WTC11 (cell line): ENCODE measurements around the gene SMAD2. TPM values are rescaled to one million over a fixed set of nuclear protein-coding genes. Genes with fewer than 3 reads are reported as not detected.

Source experiments
- ATAC-seq: fragments of 200-7000 bp; cut with Tn5 transposase; 2 replicates; pipeline ENCODE4 v1.10.0; 2021; ENCODE audit warnings: mild to moderate bottlenecking, moderate library complexity
- CTCF ChIA-PET: fragments of 300-600 bp; sonication (Branson Sonifier 250); formaldehyde crosslinking; loops from one replicate; lab custom pipeline; 2021; ENCODE audit warnings: antibody characterized with exemption; lab: Charles Lee
- POLR2A ChIA-PET: fragments of 350-600 bp; sonication (Branson Sonifier 250); formaldehyde crosslinking; loops from one replicate; lab custom pipeline; 2021; ENCODE audit warnings: antibody characterized with exemption; lab: Charles Lee
- DNase-seq: peaks from one replicate; pipeline ENCODE4 v3.0.0; 2021; ENCODE audit warnings: low spot score
- H3K27ac Mint-ChIP-seq: 2 replicates; pipeline ENCODE4 v1.8.0; 2021; ENCODE audit warnings: mixed read lengths
- H3K27me3 Mint-ChIP-seq: 2 replicates; pipeline ENCODE4 v1.8.0; 2021; ENCODE audit warnings: low read depth, mild to moderate bottlenecking, moderate library complexity, mixed read lengths
- H3K36me3 Mint-ChIP-seq: 2 replicates; pipeline ENCODE4 v1.8.0; 2021; ENCODE audit warnings: mixed read lengths
- H3K4me1 Mint-ChIP-seq: 2 replicates; pipeline ENCODE4 v1.8.0; 2022; ENCODE audit warnings: mixed read lengths
- H3K4me3 Mint-ChIP-seq: 2 replicates; pipeline ENCODE4 v1.8.0; 2021; ENCODE audit warnings: mild to moderate bottlenecking, moderate library complexity, mixed read lengths
- H3K9me3 Mint-ChIP-seq: 2 replicates; pipeline ENCODE4 v1.8.0; 2021; ENCODE audit warnings: mixed read lengths
- CREM ChIP-seq: sonication (generic); formaldehyde crosslinking; IDR thresholded peaks from 2 replicates; pipeline ENCODE4 v1.8.1; 2022; ENCODE audit warnings: mild to moderate bottlenecking, missing genetic modification reagents, moderate library complexity
- E2F1 ChIP-seq: sonication (generic); formaldehyde crosslinking; IDR thresholded peaks from 2 replicates; pipeline ENCODE4 v1.8.0; 2022; ENCODE audit warnings: mild to moderate bottlenecking, missing genetic modification reagents
- E2F4 ChIP-seq: sonication (generic); formaldehyde crosslinking; IDR thresholded peaks from 2 replicates; pipeline ENCODE4 v1.8.1; 2022; ENCODE audit warnings: low read depth, mild to moderate bottlenecking, moderate library complexity, missing genetic modification reagents, borderline replicate concordance
- E2F5 ChIP-seq: sonication (generic); formaldehyde crosslinking; IDR thresholded peaks from 2 replicates; pipeline ENCODE4 v1.8.1; 2022; ENCODE audit warnings: mild to moderate bottlenecking, moderate library complexity, missing genetic modification reagents
- ERG ChIP-seq: fragments of 250-450 bp; sonication (Bioruptor Pico); IDR thresholded peaks from 2 replicates; pipeline ENCODE4 v1.8.0; 2021; ENCODE audit warnings: mild to moderate bottlenecking
- FOXP4 ChIP-seq: sonication (generic); formaldehyde crosslinking; IDR thresholded peaks from 2 replicates; pipeline ENCODE4 v1.8.0; 2022; ENCODE audit warnings: mild to moderate bottlenecking, missing genetic modification reagents
- GTF2I ChIP-seq: fragments of 250-450 bp; sonication (Bioruptor Pico); conservative IDR thresholded peaks from 2 replicates; pipeline ENCODE4 v1.4.0; 2021; ENCODE audit warnings: mild to moderate bottlenecking
- MXD4 ChIP-seq: fragments of 250-450 bp; sonication (Bioruptor Pico); IDR thresholded peaks from 2 replicates; pipeline ENCODE4 v1.8.0; 2021; ENCODE audit warnings: mild to moderate bottlenecking, moderate library complexity, borderline replicate concordance
- NFYB ChIP-seq: sonication (generic); formaldehyde crosslinking; conservative IDR thresholded peaks from 2 replicates; pipeline ENCODE4 v1.8.0; 2022; ENCODE audit warnings: low read depth, missing genetic modification reagents
- PRDM15 ChIP-seq: sonication (generic); formaldehyde crosslinking; IDR thresholded peaks from 2 replicates; pipeline ENCODE4 v1.8.0; 2022; ENCODE audit warnings: missing genetic modification reagents
- PRRX2 ChIP-seq: fragments of 250-450 bp; sonication (Bioruptor Pico); IDR thresholded peaks from 2 replicates; pipeline ENCODE4 v1.8.0; 2021; ENCODE audit warnings: mild to moderate bottlenecking
- SMAD3 ChIP-seq: sonication (generic); formaldehyde crosslinking; IDR thresholded peaks from 2 replicates; pipeline ENCODE4 v1.8.0; 2022; ENCODE audit warnings: missing genetic modification reagents, mild to moderate bottlenecking, borderline replicate concordance
- SMAD4 ChIP-seq: sonication (generic); formaldehyde crosslinking; IDR thresholded peaks from 2 replicates; pipeline ENCODE4 v1.8.0; 2022; ENCODE audit warnings: mild to moderate bottlenecking, missing genetic modification reagents
- SOX15 ChIP-seq: fragments of 250-450 bp; sonication (Bioruptor Pico); IDR thresholded peaks from 2 replicates; pipeline ENCODE4 v1.9.0; 2021; ENCODE audit warnings: mild to moderate bottlenecking
- STAT6 ChIP-seq: sonication (generic); formaldehyde crosslinking; conservative IDR thresholded peaks from 2 replicates; pipeline ENCODE4 v1.8.1; 2023; ENCODE audit warnings: mild to moderate bottlenecking, low read depth, missing genetic modification reagents, moderate library complexity
- ZNF219 ChIP-seq: sonication (generic); formaldehyde crosslinking; IDR thresholded peaks from 2 replicates; pipeline ENCODE4 v1.8.0; 2023; ENCODE audit warnings: missing genetic modification reagents, mild to moderate bottlenecking, borderline replicate concordance
- ZSCAN18 ChIP-seq: fragments of 250-450 bp; sonication (Bioruptor Pico); IDR thresholded peaks from 2 replicates; pipeline ENCODE4 v2.1.2; 2022; ENCODE audit warnings: mild to moderate bottlenecking, moderate library complexity
- total RNA-seq: library from RNA; stranded (reverse); gene quantifications from 3 replicates; pipeline ENCODE4 v1.2.3, GENCODE V29; 2021

SMAD2 gene
- total RNA-seq, 1 experiment from 2014 or later, result 104 TPM

- TF ChIP-seq ZNF219 (CRISPR knock-in tag), result no peak
Measured at GRCh38 chr18:47912794-47913585, 17.5 kb downstream of the SMAD2 start (continued).

- ChIA-PET POLR2A (no interaction called here), CTCF (interaction anchor here (0.6 kb wide), 1 partner anchor 9 kb away, joined by 3 read pairs; no protein-coding TSS in a partner anchor)
- no peaks in the 10 kb centered on the region for H3K27me3 Mint-ChIP-seq
- peaks cover 77% of the 10 kb centered on the region for H3K4me1 Mint-ChIP-seq
- ATAC-seq (no peak), DNase-seq (no peak)
- H3K36me3 Mint-ChIP-seq, result peaks cover 10% of the 10 kb centered on the region
- peak overlapping the region; percentile 61; the same call in 1 of the 2 replicates for H3K27ac Mint-ChIP-seq
- peaks cover 3% of the 10 kb centered on the region for H3K9me3 Mint-ChIP-seq
- no peak for TF ChIP-seq FOXP4
- no peak for TF ChIP-seq E2F1 (CRISPR knock-in tag)
- TF ChIP-seq SMAD4 (CRISPR knock-in tag), result no peak
- TF ChIP-seq SOX15 (CRISPR knock-in tag), result no peak
- no peak for TF ChIP-seq SMAD3 (CRISPR knock-in tag)
- no peak for TF ChIP-seq CREM (CRISPR knock-in tag)
- TF ChIP-seq MXD4 (CRISPR knock-in tag), result no peak
- TF ChIP-seq PRDM15 (CRISPR knock-in tag), result no peak
- TF ChIP-seq STAT6 (CRISPR knock-in tag), result no peak
- no peak for TF ChIP-seq GTF2I (CRISPR knock-in tag)
- TF ChIP-seq E2F5 (CRISPR knock-in tag), result no peak
- TF ChIP-seq ERG (CRISPR knock-in tag), result no peak
- no peak for TF ChIP-seq NFYB (CRISPR knock-in tag)
- TF ChIP-seq PRRX2, result no peak
- no peak for TF ChIP-seq ZSCAN18 (CRISPR knock-in tag)
- TF ChIP-seq E2F4 (CRISPR knock-in tag), result no peak
- H3K4me3 Mint-ChIP-seq, result no peak overlapping the region
Measured at GRCh38 chr18:47912343-47912742, 18.1 kb downstream of the SMAD2 start.
